Measurements from ENCODE around the gene LCOR.
A peak's percentile ranks its signal among the peaks of the same experiment; 100 is the strongest.

LCOR gene

DNA sequence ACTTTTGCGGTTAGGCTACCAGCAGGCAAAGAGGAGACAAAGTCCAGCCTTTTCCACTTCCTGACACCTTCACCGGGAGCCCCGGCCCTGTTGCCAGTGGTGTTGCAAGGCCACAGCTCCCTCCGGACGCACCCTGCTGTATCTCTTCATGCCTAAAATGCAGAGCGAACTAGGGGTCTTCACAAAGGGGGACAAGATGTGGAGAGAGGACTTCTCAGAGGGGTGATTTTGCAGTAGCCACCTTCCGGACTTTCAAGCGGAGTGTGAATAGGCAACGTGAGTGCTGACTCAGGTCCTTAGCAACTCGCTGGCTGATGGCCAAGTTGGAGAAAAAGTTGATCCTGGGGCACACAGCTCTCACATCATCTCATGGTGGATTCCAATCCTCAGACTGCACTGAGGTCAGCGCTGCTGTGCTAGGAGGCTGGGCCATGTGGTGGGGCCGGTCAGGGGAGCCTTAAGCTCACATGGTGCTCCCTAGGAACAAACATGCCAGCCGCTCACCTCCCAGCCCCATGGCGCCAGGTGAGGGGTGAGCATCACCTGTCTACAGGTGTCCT is 166.3 kb downstream of the LCOR start:
- no peak overlapping the region for H3K27ac ChIP-seq
- TF ChIP-seq, protein P1, sequence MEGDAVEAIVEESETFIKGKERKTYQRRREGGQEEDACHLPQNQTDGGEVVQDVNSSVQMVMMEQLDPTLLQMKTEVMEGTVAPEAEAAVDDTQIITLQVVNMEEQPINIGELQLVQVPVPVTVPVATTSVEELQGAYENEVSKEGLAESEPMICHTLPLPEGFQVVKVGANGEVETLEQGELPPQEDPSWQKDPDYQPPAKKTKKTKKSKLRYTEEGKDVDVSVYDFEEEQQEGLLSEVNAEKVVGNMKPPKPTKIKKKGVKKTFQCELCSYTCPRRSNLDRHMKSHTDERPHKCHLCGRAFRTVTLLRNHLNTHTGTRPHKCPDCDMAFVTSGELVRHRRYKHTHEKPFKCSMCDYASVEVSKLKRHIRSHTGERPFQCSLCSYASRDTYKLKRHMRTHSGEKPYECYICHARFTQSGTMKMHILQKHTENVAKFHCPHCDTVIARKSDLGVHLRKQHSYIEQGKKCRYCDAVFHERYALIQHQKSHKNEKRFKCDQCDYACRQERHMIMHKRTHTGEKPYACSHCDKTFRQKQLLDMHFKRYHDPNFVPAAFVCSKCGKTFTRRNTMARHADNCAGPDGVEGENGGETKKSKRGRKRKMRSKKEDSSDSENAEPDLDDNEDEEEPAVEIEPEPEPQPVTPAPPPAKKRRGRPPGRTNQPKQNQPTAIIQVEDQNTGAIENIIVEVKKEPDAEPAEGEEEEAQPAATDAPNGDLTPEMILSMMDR (conservative IDR thresholded peaks at IDR 0.05; ENCODE audit: low read depth), result no peak
- POLR2A ChIA-PET (ENCODE audit: low non-redundant PET), result no interaction called here
- CTCF ChIA-PET, result no interaction called here
- peak; percentile 33 for DNase-seq (ENCODE audit: low spot score)

DNA sequence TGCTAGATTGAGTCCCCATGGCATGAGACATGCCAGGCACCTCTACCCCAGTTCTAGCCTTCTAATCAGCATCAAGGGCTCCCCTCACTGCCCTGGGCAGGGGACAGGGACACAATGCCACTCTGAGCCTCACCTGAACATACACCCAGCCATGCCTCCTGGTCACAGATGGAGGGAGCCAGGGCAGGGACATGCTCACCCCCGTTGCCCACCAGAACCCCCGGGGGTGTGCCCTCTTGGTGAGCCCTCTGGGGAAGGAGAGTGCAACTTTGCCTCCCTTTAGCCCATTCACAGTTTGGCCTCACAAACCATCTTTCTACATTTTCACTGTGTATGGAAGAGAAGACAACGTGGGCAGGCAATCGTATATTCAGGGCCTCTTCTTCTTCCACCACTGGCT is 167.2 kb downstream of the LCOR start:
- ChIA-PET CTCF (interaction anchor here (0.6 to 0.8 kb wide), 2 partner anchors 202 to 486 kb away, joined by 3 to 4 read pairs; partner anchors contain the start of gene TLL2), POLR2A (ENCODE audit: low non-redundant PET) (no interaction called here)
- no peak overlapping the region for H3K27ac ChIP-seq
- TF ChIP-seq, protein P1 (conservative IDR thresholded peaks at IDR 0.05; ENCODE audit: low read depth), result no peak
- DNase-seq (ENCODE audit: low spot score), result no peak

DNA sequence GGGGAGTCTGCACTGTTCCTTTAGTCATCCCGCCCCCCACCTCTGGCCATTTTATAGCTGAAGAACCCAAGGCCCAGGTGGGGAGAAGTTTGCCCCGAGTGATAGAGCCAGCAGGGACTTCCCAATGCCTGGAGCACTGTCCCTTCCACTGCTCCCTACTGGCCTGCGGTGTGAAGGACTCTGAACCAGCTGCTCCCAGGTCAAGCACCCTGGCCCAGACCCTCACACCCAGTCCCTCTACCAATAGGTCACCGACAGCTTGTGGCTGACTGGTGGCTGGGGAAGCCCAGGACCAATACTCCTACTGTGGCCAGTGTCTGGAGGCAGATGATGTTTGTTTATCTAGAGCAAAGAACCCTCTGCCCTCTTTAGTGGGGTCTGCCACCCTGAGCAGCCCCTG is 167.9 kb downstream of the LCOR start:
- DNase-seq (ENCODE audit: low spot score), result no peak
- TF ChIP-seq, protein P1 (conservative IDR thresholded peaks at IDR 0.05; ENCODE audit: low read depth), result no peak
- CTCF ChIA-PET, result interaction anchor here (0.6 to 0.8 kb wide), 2 partner anchors 201 to 486 kb away, joined by 3 to 4 read pairs; partner anchors contain the start of gene TLL2
- peak overlapping the region; percentile 63 for H3K27ac ChIP-seq
- POLR2A ChIA-PET (ENCODE audit: low non-redundant PET), result interaction anchor here (0.5 kb wide), 1 partner anchor 12 kb away, joined by 10 read pairs; no protein-coding TSS in a partner anchor

DNA sequence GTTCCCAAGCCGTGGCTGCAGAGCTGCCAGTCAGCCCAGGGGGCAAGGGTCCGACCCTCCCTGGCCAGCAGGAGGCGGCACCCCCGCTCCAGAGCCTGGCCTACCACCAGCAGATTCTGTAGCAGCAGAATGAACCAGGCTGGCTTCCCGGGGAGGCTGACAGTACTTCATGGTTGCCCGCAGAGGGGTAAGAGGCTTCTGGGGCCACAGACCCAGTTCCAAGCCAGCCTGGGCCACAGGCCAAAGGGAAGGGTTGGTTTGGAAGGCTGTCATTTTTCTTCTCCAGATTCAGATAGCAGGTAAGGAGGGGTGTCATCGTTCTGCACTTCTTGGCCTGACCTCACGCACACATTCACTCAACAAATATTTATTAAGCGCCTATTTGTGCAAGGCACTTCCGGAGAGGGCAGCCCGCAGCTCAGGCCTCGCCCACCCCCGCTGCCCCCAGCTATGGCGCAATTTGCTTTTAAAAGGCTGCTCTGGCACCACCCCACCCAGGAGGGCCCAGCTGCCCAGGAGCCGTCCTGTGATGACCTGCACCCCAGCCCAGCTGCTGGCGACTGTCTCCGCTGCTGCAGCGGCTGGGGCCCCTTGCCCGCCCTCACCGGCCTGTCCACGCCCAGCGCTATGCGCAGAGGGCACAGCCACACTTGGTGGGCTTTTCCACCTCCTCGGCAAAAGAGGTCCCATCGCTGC is 168.5 kb downstream of the LCOR start:
- TF ChIP-seq, protein P1 (conservative IDR thresholded peaks at IDR 0.05; ENCODE audit: low read depth), result no peak
- CTCF ChIA-PET, result no interaction called here
- peak overlapping the region; percentile 63 for H3K27ac ChIP-seq
- peak; percentile 50 for DNase-seq (ENCODE audit: low spot score)
- POLR2A ChIA-PET (ENCODE audit: low non-redundant PET), result interaction anchor here (0.5 kb wide), 1 partner anchor 11 kb away, joined by 10 read pairs; no protein-coding TSS in a partner anchor

DNA sequence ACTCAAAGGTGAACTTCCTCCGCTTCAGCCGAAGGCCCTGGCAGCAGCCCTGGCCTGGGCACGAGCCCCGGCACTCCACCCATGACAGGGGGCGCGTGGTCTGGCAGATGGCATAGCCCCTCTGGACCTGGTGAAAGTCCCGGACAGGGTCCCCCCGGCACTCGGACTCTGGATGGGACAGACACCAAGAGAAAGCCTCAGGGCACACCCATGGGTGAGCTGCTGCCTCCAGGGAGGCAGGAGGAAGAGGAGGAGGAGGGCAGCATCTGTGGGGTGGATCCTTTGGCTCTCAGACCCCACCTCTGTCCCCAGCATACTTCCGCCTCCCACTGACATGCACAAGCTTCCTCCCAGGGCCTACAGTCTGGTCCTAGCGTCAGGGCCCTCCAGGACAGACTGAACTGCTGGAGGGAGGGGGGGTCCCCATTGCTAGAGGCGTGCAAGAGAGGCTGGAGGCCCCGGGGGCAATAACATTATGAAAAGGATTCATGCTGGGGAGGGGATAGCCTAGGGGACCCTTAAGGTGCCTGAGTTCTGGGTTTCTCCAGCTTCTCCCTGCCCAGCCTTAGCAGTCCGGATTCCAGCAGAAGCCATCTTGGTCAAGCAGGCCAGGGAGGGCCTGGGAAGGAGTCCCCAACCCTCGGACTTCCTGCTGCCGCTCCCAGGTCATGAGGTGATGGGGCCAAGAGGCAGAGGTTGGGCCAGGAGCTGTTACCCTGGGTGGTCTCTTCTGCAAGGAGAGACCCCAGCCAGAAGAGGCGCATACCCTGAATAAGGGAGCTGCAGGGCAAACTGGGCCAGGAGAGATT is 169.3 kb downstream of the LCOR start:
- ChIA-PET CTCF (interaction anchor here (0.6 kb wide), 1 partner anchor 524 kb away, joined by 3 read pairs; no protein-coding TSS in a partner anchor), POLR2A (ENCODE audit: low non-redundant PET) (no interaction called here)
- DNase-seq (ENCODE audit: low spot score), result no peak
- TF ChIP-seq, protein P1 (conservative IDR thresholded peaks at IDR 0.05; ENCODE audit: low read depth), result no peak
- peak overlapping the region; percentile 63 for H3K27ac ChIP-seq

DNA sequence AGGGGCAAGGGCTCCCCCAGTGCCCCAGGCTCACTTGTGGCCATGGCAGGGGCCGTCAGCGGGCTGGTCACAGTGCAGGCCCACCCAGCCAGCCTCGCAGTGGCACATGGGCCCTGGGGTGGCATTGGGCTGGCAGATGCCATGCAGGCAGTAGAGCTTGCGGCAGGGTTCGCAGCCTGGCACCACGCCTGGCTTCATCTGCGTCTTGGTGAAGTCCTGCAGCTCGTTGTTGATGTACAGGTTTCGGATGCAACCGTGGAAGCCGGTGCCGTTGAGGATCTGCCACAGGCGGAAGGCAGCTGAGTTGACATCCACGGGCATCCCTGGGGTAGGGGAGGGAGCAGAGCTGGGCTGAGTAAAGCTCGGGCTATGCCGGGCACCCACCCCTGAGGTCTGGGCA is 170.6 kb downstream of the LCOR start:
- TF ChIP-seq, protein P1 (conservative IDR thresholded peaks at IDR 0.05; ENCODE audit: low read depth), result no peak
- ChIA-PET CTCF (interaction anchor here (0.7 to 0.8 kb wide), 2 partner anchors 9 to 29 kb away, joined by 3 to 5 read pairs; no protein-coding TSS in a partner anchor), POLR2A (ENCODE audit: low non-redundant PET) (no interaction called here)
- DNase-seq (ENCODE audit: low spot score), result no peak
- H3K27ac ChIP-seq, result no peak overlapping the region
